NK-92 (cell line): Measurements from ENCODE around the gene DHX36.

ENCODE experiments used
- DNase-seq: peaks from one replicate; lab custom pipeline; 2025; ENCODE audit not compliant: unreplicated experiment; lab: John Stamatoyannopoulos, UW

The DHX36 gene

DNA sequence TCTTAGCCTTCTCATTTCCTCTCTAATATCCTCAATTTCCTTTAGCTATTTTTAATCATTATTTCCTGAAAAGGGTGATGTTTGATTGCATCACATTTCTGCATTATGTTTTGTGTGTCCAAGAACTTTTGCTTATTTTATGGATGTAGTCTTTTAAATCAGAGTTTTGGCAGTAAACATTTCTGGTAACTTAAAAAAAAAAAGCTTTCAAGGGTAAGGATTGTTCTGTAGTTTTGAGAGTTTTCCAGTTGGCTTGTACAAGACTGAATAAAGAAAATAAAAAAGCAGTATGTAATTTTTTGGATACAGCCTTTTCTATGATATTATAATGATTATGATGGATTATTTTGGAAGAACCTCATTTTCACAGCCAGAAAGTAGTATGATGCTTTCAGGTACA, 99.4 kb downstream of the DHX36 start:
- no peak for DNase-seq

DNA sequence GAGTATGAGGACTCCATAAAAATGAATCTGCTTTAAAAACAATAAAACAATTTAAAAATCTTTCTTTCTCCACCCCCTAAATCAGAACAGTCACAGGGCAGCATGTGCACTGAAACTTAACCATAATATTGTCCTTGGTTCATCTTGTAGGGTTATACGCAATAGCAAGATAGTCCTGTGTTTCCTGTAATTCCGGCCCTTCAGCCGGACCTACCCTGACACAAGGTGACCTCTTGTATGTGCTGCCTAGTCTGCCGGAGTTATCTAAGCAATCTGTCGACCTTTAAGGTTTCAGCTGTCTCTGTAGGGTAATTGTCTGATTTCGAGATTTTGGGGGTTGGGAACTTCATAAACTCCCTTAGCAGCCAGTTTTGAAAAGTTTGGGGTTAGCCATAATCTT, 99.9 kb downstream of the DHX36 start:
- no peak for DNase-seq

DNA sequence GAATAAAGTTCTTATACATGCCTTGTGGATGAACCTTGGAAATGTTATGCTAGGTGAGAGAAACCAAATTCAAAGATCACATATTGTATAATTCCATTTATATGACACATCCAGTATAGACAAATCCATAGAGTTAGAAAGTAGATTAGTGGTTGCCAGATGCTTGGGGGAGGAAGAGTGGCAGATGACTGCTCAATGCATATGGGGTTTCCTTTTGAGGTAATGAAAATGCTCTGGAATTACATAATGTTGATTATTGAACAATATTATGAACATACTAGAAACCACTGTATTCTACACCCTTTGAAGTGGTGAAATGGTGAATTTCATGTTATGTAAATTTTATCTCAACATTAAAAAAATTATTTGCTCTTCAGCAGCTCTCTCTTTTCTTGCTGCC, 100.8 kb downstream of the DHX36 start:
- DNase-seq: no peak
